BJ (cell line): Measurements from ENCODE around the gene PLPP1. TPM values are rescaled to one million over a fixed set of nuclear protein-coding genes. Genes with fewer than 3 reads are reported as not detected.

Source experiments
- CTCF ChIA-PET: fragments of 350-600 bp; formaldehyde crosslinking; extraction: SDS; loops from one replicate; lab custom pipeline; 2021; ENCODE audit warnings: antibody characterized with exemption, inconsistent platforms; lab: Yijun Ruan, JAX
- POLR2A ChIA-PET: fragments of 300-600 bp; sonication (Branson Sonifier 250); formaldehyde crosslinking; extraction: SDS; loops from one replicate; lab custom pipeline; 2021; ENCODE audit warnings: antibody characterized with exemption; lab: Charles Lee
- DNase-seq: peaks from one replicate; pipeline ENCODE4 v3.0.0-alpha.2; 2011; ENCODE audit warnings: low read depth
- H3K27me3 ChIP-seq: 2 replicates; pipeline ENCODE4 v1.6.0; 2011; ENCODE audit warnings: low read length; ENCODE audit not compliant: control insufficient read depth, insufficient read depth
- H3K36me3 ChIP-seq: 2 replicates; pipeline ENCODE4 v1.5.1; 2011; ENCODE audit warnings: low read length; ENCODE audit not compliant: control insufficient read depth, insufficient read depth
- H3K4me3 ChIP-seq: 2 replicates; pipeline ENCODE4 v1.5.1; 2011; ENCODE audit warnings: low read depth, mild to moderate bottlenecking, control low read depth, low read length
- CTCF ChIP-seq: IDR thresholded peaks from 2 replicates; pipeline ENCODE4 v1.5.1; 2011; ENCODE audit warnings: low read depth, mild to moderate bottlenecking, control low read depth, inconsistent platforms, low read length, moderate library complexity; ENCODE audit not compliant: insufficient read depth
- polyA plus RNA-seq: library from polyadenylated mRNA; depleted of rRNA; stranded (reverse); fragments of >200 nt; gene quantifications from 2 replicates; pipeline ENCODE4 v1.2.3, GENCODE V29; 2011

The PLPP1 gene
- polyA plus RNA-seq, 1 experiment: 43.1 TPM

- Histone ChIP-seq H3K27me3 (no peaks in the 10 kb centered on the region), H3K4me3 (no peak overlapping the region), H3K36me3 (no peaks in the 10 kb centered on the region)
- ChIA-PET CTCF (interaction anchor here (1.5 kb wide), 1 partner anchor 22 kb away, joined by 4 read pairs; no protein-coding TSS in a partner anchor), POLR2A (no interaction called here)
- no peak for DNase-seq
- no peak for TF ChIP-seq CTCF
These were observed 75.2 kb downstream of the PLPP1 start for GRCh38 chr5:55459572-55459971.

- Histone ChIP-seq H3K27me3 (no peaks in the 10 kb centered on the region), H3K36me3 (no peaks in the 10 kb centered on the region), H3K4me3 (no peak overlapping the region)
- no peak for DNase-seq
- ChIA-PET POLR2A (no interaction called here), CTCF (no interaction called here)
- TF ChIP-seq CTCF: no peak
These were observed 78.4 kb downstream of the PLPP1 start for GRCh38 chr5:55456216-55456895.

- POLR2A ChIA-PET: no interaction called here
- Histone ChIP-seq H3K36me3 (no peaks in the 10 kb centered on the region), H3K4me3 (no peak overlapping the region), H3K27me3 (no peaks in the 10 kb centered on the region)
- no peak for TF ChIP-seq CTCF
- no peak for DNase-seq
- CTCF ChIA-PET: interaction anchor here (0.5 kb wide), 1 partner anchor 41 kb away, joined by 3 read pairs; no protein-coding TSS in a partner anchor
These were observed 80.5 kb downstream of the PLPP1 start for GRCh38 chr5:55454282-55454681.

GRCh38 chr5:55453211-55453610 lies 81.6 kb downstream of the PLPP1 start:
- ChIA-PET CTCF (no interaction called here), POLR2A (no interaction called here)
- Histone ChIP-seq H3K4me3 (no peak overlapping the region), H3K27me3 (no peaks in the 10 kb centered on the region), H3K36me3 (no peaks in the 10 kb centered on the region)
- no peak for DNase-seq
- no peak for TF ChIP-seq CTCF

- H3K27me3 ChIP-seq: no peaks in the 10 kb centered on the region
- no peak for DNase-seq
- TF ChIP-seq CTCF: no peak
- no peak overlapping the region for H3K4me3 ChIP-seq
- ChIA-PET CTCF (no interaction called here), POLR2A (no interaction called here)
- H3K36me3 ChIP-seq: no peaks in the 10 kb centered on the region
These were observed 82.8 kb downstream of the PLPP1 start for GRCh38 chr5:55451976-55452375.
